Mesendoderm (in vitro differentiated cells): ENCODE results near the gene SART3.

Experiments used
- DNase-seq: peaks from one replicate; pipeline ENCODE4 v3.0.0; 2013
- H2AK5ac ChIP-seq: 2 replicates; pipeline ENCODE4 v1.6.1; 2013; ENCODE audit warnings: low read length, inconsistent platforms
- H2BK120ac ChIP-seq: 2 replicates; pipeline ENCODE4 v1.6.1; 2013; ENCODE audit warnings: low read depth, mild to moderate bottlenecking, low read length, moderate library complexity, mixed read lengths
- H2BK15ac ChIP-seq: replicated peaks from 2 replicates; pipeline ENCODE4 v1.6.1; 2013; ENCODE audit warnings: low read depth, mild to moderate bottlenecking, moderate library complexity
- H2BK5ac ChIP-seq: 2 replicates; pipeline ENCODE4 v1.6.1; 2013; ENCODE audit warnings: low read length, inconsistent platforms
- H3K18ac ChIP-seq: 2 replicates; pipeline ENCODE4 v1.6.1; 2013; ENCODE audit warnings: mild to moderate bottlenecking, low read length, mixed read lengths
- H3K23ac ChIP-seq: one replicate; pipeline ENCODE4 v1.6.1; 2013; ENCODE audit warnings: low read length
- H3K27ac ChIP-seq: 2 replicates; pipeline ENCODE4 v1.5.1; 2013; ENCODE audit warnings: low read depth, mild to moderate bottlenecking, inconsistent platforms, low read length, moderate library complexity
- H3K27me3 ChIP-seq: 2 replicates; pipeline ENCODE4 v1.6.1; 2013; ENCODE audit warnings: low read length, control low read depth, mild to moderate bottlenecking, inconsistent platforms; ENCODE audit not compliant: insufficient read depth, poor library complexity
- H3K36me3 ChIP-seq: 2 replicates; pipeline ENCODE4 v1.6.1; 2013; ENCODE audit warnings: low read length, inconsistent platforms; ENCODE audit not compliant: control insufficient read depth, insufficient read depth
- H3K4ac ChIP-seq: one replicate; pipeline ENCODE4 v1.6.1; 2013; ENCODE audit warnings: low read depth, mild to moderate bottlenecking, low read length, moderate library complexity
- H3K4me1 ChIP-seq: 2 replicates; pipeline ENCODE4 v1.6.1; 2013; ENCODE audit warnings: low read depth, low read length, inconsistent platforms; ENCODE audit not compliant: control insufficient read depth
- H3K4me2 ChIP-seq: 2 replicates; pipeline ENCODE4 v1.6.1; 2013; ENCODE audit warnings: low read length
- H3K4me3 ChIP-seq: 2 replicates; pipeline ENCODE4 v1.5.1; 2013; ENCODE audit warnings: mild to moderate bottlenecking, low read length
- H3K56ac ChIP-seq: one replicate; pipeline ENCODE4 v1.6.1; 2013; ENCODE audit warnings: low read length
- H3K79me1 ChIP-seq: 2 replicates; pipeline ENCODE4 v1.6.1; 2013; ENCODE audit warnings: low read length, inconsistent platforms
- H3K79me2 ChIP-seq: 2 replicates; pipeline ENCODE4 v1.6.1; 2013; ENCODE audit warnings: mild to moderate bottlenecking, low read length; ENCODE audit not compliant: control insufficient read depth, insufficient read depth
- H3K9ac ChIP-seq: 2 replicates; pipeline ENCODE4 v1.6.1; 2013; ENCODE audit warnings: low read length, inconsistent platforms
- H4K5ac ChIP-seq: one replicate; pipeline ENCODE4 v1.6.1; 2013; ENCODE audit warnings: low read length
- H4K8ac ChIP-seq: one replicate; pipeline ENCODE4 v1.6.1; 2013; ENCODE audit warnings: low read depth, mild to moderate bottlenecking, control low read depth, low read length, moderate library complexity
- WGBS: extraction: QIAGEN DNeasy Blood & Tissue Kit; methylation state at CpG from one replicate; pipeline ENCODE4 v1.1.7; 2013; ENCODE audit warnings: low lambda C conversion rate, missing lambda C conversion rate; ENCODE audit not compliant: insufficient coverage; ENCODE audit errors: extremely low coverage; 5-methylcytosine and 5-hydroxymethylcytosine counted together

SART3 gene

DNA sequence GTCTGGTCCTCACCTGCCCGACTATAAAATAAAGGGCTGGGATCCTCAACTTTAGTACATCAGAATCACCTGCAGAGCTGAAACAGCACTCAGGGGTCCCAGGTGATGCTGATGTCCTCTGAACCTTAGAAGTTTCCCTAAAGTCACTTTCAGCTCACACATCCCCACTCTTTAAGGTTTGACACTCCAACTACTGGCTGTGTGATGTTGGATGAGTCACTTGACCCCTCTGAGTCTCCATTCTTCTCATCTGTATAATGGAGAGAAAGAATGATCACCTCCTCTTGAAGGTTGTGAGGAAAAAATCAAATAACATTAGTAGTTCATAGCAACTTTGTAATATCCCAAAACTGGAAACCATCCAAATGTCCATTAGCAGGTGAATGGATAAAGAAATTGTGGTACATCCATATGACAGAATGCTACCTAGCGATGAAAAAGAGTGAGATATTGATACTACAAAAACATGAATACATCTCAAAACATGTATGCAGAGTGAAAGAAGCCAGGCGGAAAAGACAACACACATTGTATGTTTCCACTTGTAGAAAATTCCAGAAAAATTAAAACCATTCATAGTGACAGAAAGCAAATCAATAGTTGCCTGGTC is 23.6 kb upstream of the SART3 start:
- Histone ChIP-seq H4K8ac (no peak overlapping the region), H3K36me3 (no peaks in the 10 kb centered on the region), H3K23ac (no peak overlapping the region), H2BK15ac (no peak overlapping the region), H3K27ac (no peak overlapping the region), H2BK5ac (no peak overlapping the region), H3K79me2 (no peaks in the 10 kb centered on the region), H2AK5ac (no peak overlapping the region), H3K27me3 (no peaks in the 10 kb centered on the region), H2BK120ac (no peak overlapping the region), H3K4me1 (peaks cover 2% of the 10 kb centered on the region), H3K4me3 (no peak overlapping the region), H3K9ac (no peak overlapping the region), H3K4ac (no peak overlapping the region), H4K5ac (no peak overlapping the region), H3K4me2 (no peak overlapping the region), H3K18ac (no peak overlapping the region), H3K56ac (no peak overlapping the region), H3K79me1 (no peaks in the 10 kb centered on the region)
- DNase-seq = no peak
- no CpG with 5 or more reads among the region's 3 CpGs for WGBS

DNA sequence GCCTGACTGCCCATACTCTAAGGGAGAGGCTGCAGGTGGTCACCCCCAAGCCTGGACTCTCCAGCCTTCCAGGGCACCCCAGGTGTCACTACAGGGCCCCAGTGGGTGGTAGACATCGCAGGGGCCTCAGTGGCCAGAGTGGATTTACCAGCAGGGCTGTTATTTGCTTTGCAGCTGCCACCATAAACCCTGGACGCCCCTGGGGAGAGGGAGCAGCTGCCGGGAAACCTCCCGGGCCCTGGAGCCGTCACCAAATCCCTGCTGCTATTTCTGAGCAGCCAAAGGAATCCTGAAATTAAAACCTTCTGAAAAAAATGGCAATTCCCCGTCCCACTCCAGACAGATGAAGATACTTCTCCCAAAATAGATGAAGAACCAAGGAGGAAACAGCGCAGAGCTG is 23.0 kb upstream of the SART3 start:
- WGBS = no CpG with 5 or more reads among the region's 7 CpGs
- H3K36me3 ChIP-seq = no peaks in the 10 kb centered on the region
- no peak overlapping the region for H3K23ac ChIP-seq
- H2BK120ac ChIP-seq = no peak overlapping the region
- H3K27me3 ChIP-seq = no peaks in the 10 kb centered on the region
- H3K4me2 ChIP-seq = no peak overlapping the region
- H3K4me3 ChIP-seq = no peak overlapping the region
- H2BK15ac ChIP-seq = no peak overlapping the region
- no peak overlapping the region for H3K27ac ChIP-seq
- H4K5ac ChIP-seq = no peak overlapping the region
- DNase-seq = no peak
- H3K4ac ChIP-seq = no peak overlapping the region
- H3K4me1 ChIP-seq = no peaks in the 10 kb centered on the region
- H3K9ac ChIP-seq = no peak overlapping the region
- no peak overlapping the region for H3K18ac ChIP-seq
- H2AK5ac ChIP-seq = no peak overlapping the region
- H3K79me2 ChIP-seq = no peaks in the 10 kb centered on the region
- H2BK5ac ChIP-seq = no peak overlapping the region
- no peak overlapping the region for H4K8ac ChIP-seq
- no peaks in the 10 kb centered on the region for H3K79me1 ChIP-seq
- no peak overlapping the region for H3K56ac ChIP-seq

- no peak overlapping the region for H3K4me2 ChIP-seq
- no peak overlapping the region for H4K8ac ChIP-seq
- no peaks in the 10 kb centered on the region for H3K27me3 ChIP-seq
- no peak overlapping the region for H3K9ac ChIP-seq
- H4K5ac ChIP-seq = no peak overlapping the region
- no peak overlapping the region for H3K4ac ChIP-seq
- no peaks in the 10 kb centered on the region for H3K4me1 ChIP-seq
- no peak overlapping the region for H3K18ac ChIP-seq
- no peak overlapping the region for H2AK5ac ChIP-seq
- no peaks in the 10 kb centered on the region for H3K79me1 ChIP-seq
- H3K4me3 ChIP-seq = no peak overlapping the region
- H3K27ac ChIP-seq = no peak overlapping the region
- no peaks in the 10 kb centered on the region for H3K79me2 ChIP-seq
- H2BK5ac ChIP-seq = no peak overlapping the region
- DNase-seq = no peak
- no peak overlapping the region for H2BK120ac ChIP-seq
- WGBS = no CpG with 5 or more reads among the region's 10 CpGs
- H3K36me3 ChIP-seq = no peaks in the 10 kb centered on the region
- H3K56ac ChIP-seq = no peak overlapping the region
- no peak overlapping the region for H2BK15ac ChIP-seq
- H3K23ac ChIP-seq = no peak overlapping the region
These were observed 22.2 kb upstream of the SART3 start for GRCh38 chr12:108582978-108583770.

DNA sequence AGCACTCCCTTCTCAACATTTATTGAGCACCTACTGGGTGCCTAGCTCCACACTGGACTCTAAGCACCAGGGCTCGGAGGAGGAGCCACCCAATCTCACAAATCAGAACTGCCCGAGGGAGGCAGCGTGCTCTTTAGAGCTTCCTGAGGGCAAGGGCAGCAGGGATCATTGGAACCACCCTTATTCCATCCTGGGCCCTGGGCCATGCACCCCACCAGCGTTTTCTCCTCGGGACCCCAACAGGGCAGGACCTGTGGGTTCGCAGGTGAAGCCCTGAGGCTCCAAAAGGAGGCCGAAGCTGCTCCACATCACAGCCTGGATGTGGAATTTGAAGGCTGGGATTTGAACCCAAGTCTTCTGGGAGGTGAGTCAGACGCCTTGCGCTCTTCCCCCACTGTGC is 21.5 kb upstream of the SART3 start:
- H4K5ac ChIP-seq = no peak overlapping the region
- no peak overlapping the region for H3K4ac ChIP-seq
- H2BK5ac ChIP-seq = no peak overlapping the region
- no peaks in the 10 kb centered on the region for H3K79me1 ChIP-seq
- H3K56ac ChIP-seq = no peak overlapping the region
- no peak overlapping the region for H4K8ac ChIP-seq
- H3K4me2 ChIP-seq = no peak overlapping the region
- no peak overlapping the region for H3K18ac ChIP-seq
- no peak overlapping the region for H2AK5ac ChIP-seq
- no peak for DNase-seq
- no peaks in the 10 kb centered on the region for H3K36me3 ChIP-seq
- WGBS = no CpG with 5 or more reads among the region's 9 CpGs
- no peak overlapping the region for H2BK120ac ChIP-seq
- no peak overlapping the region for H2BK15ac ChIP-seq
- H3K27me3 ChIP-seq = no peaks in the 10 kb centered on the region
- no peaks in the 10 kb centered on the region for H3K79me2 ChIP-seq
- H3K4me1 ChIP-seq = no peaks in the 10 kb centered on the region
- H3K23ac ChIP-seq = no peak overlapping the region
- H3K4me3 ChIP-seq = no peak overlapping the region
- H3K27ac ChIP-seq = no peak overlapping the region
- H3K9ac ChIP-seq = no peak overlapping the region

DNA sequence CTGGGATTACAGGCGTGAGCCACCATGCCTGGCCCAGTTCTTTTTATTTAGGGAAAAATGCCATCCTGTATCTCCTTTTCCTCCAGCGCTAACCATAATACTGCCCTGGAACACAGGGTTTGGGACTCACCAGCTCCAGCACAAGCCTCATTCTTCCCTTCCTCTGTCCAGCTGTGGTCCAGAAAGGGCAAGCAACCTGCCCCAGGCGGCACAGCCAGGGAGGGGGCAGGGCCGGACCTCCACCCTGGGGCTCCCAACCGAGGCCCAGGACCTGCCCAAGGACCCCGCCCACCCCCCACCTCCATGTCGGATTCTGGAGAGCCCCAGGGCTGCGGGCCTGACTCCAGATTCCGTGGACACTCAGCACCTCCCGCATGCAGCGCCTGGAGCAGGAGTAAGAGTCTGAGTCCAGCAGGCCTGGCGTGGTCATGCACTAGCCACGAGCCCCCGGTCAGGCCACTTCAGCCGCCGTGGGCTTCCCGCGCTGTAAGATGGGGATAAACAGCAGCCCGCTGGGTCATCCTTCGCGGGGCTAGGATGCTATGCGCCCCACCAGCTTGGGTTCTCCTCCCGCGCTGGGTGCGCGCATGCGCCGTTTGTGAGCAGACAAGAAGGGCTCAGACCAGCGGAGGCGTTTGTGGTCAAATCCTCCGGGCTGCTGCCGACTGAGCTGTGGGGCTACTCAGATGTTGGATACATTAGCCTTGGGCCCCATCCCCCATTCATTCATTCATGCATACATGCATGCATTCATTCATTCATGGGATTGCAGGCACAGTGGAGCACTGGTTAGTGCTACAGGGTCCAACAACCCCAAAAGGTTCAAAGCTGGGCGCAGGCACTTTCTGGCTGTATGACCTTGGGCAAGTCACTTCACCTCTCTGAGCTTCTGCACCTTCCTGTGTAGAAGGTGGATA is 20.6 kb upstream of the SART3 start:
- no peak overlapping the region for H3K4me3 ChIP-seq
- H3K4me2 ChIP-seq = no peak overlapping the region
- H3K4ac ChIP-seq = no peak overlapping the region
- no peaks in the 10 kb centered on the region for H3K79me1 ChIP-seq
- no peak overlapping the region for H4K8ac ChIP-seq
- H3K27me3 ChIP-seq = no peaks in the 10 kb centered on the region
- no peaks in the 10 kb centered on the region for H3K4me1 ChIP-seq
- H2BK15ac ChIP-seq = no peak overlapping the region
- WGBS = no CpG with 5 or more reads among the region's 33 CpGs
- H2BK5ac ChIP-seq = no peak overlapping the region
- H3K36me3 ChIP-seq = no peaks in the 10 kb centered on the region
- no peak overlapping the region for H3K23ac ChIP-seq
- H2BK120ac ChIP-seq = no peak overlapping the region
- H4K5ac ChIP-seq = no peak overlapping the region
- H2AK5ac ChIP-seq = no peak overlapping the region
- H3K27ac ChIP-seq = no peak overlapping the region
- H3K79me2 ChIP-seq = no peaks in the 10 kb centered on the region
- no peak overlapping the region for H3K9ac ChIP-seq
- DNase-seq = no peak
- H3K56ac ChIP-seq = no peak overlapping the region
- H3K18ac ChIP-seq = no peak overlapping the region
